Esophagus (tissue), 2 donors: ENCODE measurements around the gene LSG1. TPM values are rescaled to one million over a fixed set of nuclear protein-coding genes. Genes with fewer than 3 reads are reported as not detected.

Experiments
- H3K27ac ChIP-seq, 2 donors: one replicate each; pipeline ENCODE4 v1.5.1; 2013; ENCODE audit warnings: low read depth in 2 of 2, mild to moderate bottlenecking in 2 of 2, inconsistent platforms in 1 of 2, low read length in 1 of 2, moderate library complexity in 1 of 2
- H3K27me3 ChIP-seq, 2 donors: one replicate each; pipeline ENCODE4 v1.6.1; 2013; ENCODE audit warnings: low read length in 2 of 2, control low read depth in 1 of 2, mild to moderate bottlenecking in 1 of 2; ENCODE audit not compliant: insufficient read depth in 2 of 2, control insufficient read depth in 1 of 2
- H3K36me3 ChIP-seq, 2 donors: one replicate each; pipeline ENCODE4 v1.6.1; 2013; ENCODE audit warnings: low read length in 1 of 2; ENCODE audit not compliant: control insufficient read depth in 2 of 2, insufficient read depth in 2 of 2
- H3K4me1 ChIP-seq, 2 donors: one replicate each; pipeline ENCODE4 v1.6.1; 2013; ENCODE audit warnings: low read length in 1 of 2; ENCODE audit not compliant: control insufficient read depth in 2 of 2, insufficient read depth in 2 of 2
- H3K4me3 ChIP-seq, 2 donors: one replicate each; pipeline ENCODE4 v1.5.1; 2013; ENCODE audit warnings: low read length in 2 of 2, mild to moderate bottlenecking in 2 of 2, low read depth in 1 of 2, moderate library complexity in 1 of 2
- H3K9me3 ChIP-seq, 2 donors: one replicate each; pipeline ENCODE4 v1.6.1; 2013; ENCODE audit warnings: mild to moderate bottlenecking in 2 of 2, low read depth in 1 of 2, low read length in 1 of 2, moderate library complexity in 1 of 2; ENCODE audit not compliant: control insufficient read depth in 2 of 2, insufficient read depth in 1 of 2
- WGBS, 2 donors: extraction: QIAGEN DNeasy Blood & Tissue Kit; methylation state at CpG; one replicate each; pipeline ENCODE4 v1.1.7; 2013; 5-methylcytosine and 5-hydroxymethylcytosine counted together
- polyA plus RNA-seq, 2 donors: library from polyadenylated mRNA; stranded (reverse); fragments of 200-250 nt; gene quantifications; one replicate each; pipeline ENCODE4 v1.2.3, GENCODE V29; 2013
- donor health status: healthy with polysubstance abuse.
- donor health status: Bipolar disorder and iron deficiency.

LSG1 gene
- polyA plus RNA-seq = 10 to 100 TPM; 14.1 to 26.5 TPM

- WGBS, 2 donors = 0% methylated on average over 57 of the region's 57 CpGs
- Histone ChIP-seq H3K4me3 (peak within 1 kb of the TSS; percentile 84), H3K27ac (peak within 1 kb of the TSS; percentile 85 to 94), H3K4me1 (no peaks in the 10 kb centered on the region), H3K36me3 (peaks cover 0 to 6% of the 10 kb centered on the region in 2 donors), H3K27me3 (no peaks in the 10 kb centered on the region), H3K9me3 (no peaks in the 10 kb centered on the region)
These were observed at the start of gene LSG1 for GRCh38 chr3:194671900-194672808. LSG1 (minus strand) TSS chr3:194672191; CDS start chr3:194672162, 29 bp downstream.

GRCh38 chr3:194720048-194720447, 48.1 kb upstream of the LSG1 start:
- WGBS, 2 donors = 77 to 80% methylated on average over 6 of the region's 6 CpGs
- Histone ChIP-seq H3K27me3 (no peaks in the 10 kb centered on the region), H3K27ac (no peak overlapping the region)

GRCh38 chr3:194718079-194718478, 46.1 kb upstream of the LSG1 start:
- no peak overlapping the region for H3K27ac ChIP-seq
- H3K4me1 ChIP-seq = no peaks in the 10 kb centered on the region
- H3K36me3 ChIP-seq = no peaks in the 10 kb centered on the region
- H3K27me3 ChIP-seq = no peaks in the 10 kb centered on the region
- WGBS, 2 donors = 85 to 90% methylated on average over 2 of the region's 2 CpGs
- H3K9me3 ChIP-seq = no peaks in the 10 kb centered on the region
- no peak overlapping the region for H3K4me3 ChIP-seq

More at GRCh38 chr3:194720048-194720447, 48.1 kb upstream of the LSG1 start:
- Histone ChIP-seq H3K4me3 (no peak overlapping the region), H3K9me3 (no peaks in the 10 kb centered on the region), H3K4me1 (no peaks in the 10 kb centered on the region), H3K36me3 (no peaks in the 10 kb centered on the region)

GRCh38 chr3:194715022-194715800, 43.2 kb upstream of the LSG1 start:
- Histone ChIP-seq H3K36me3 (no peaks in the 10 kb centered on the region), H3K4me3 (no peak overlapping the region), H3K9me3 (no peaks in the 10 kb centered on the region), H3K27ac (no peak overlapping the region), H3K27me3 (no peaks in the 10 kb centered on the region), H3K4me1 (peaks cover 0 to 2% of the 10 kb centered on the region in 2 donors)
- 60 to 70% methylated on average over 8 of the region's 8 CpGs for WGBS, 2 donors

- no peak overlapping the region for H3K4me3 ChIP-seq
- H3K27me3 ChIP-seq = no peaks in the 10 kb centered on the region
- no peaks in the 10 kb centered on the region for H3K36me3 ChIP-seq
- no peaks in the 10 kb centered on the region for H3K9me3 ChIP-seq
- WGBS, 2 donors = 74 to 78% methylated on average over 6 of the region's 6 CpGs
- no peak overlapping the region for H3K27ac ChIP-seq
- peaks cover 0 to 2% of the 10 kb centered on the region in 2 donors for H3K4me1 ChIP-seq
These were observed 42.6 kb upstream of the LSG1 start for GRCh38 chr3:194714564-194714963.

- Histone ChIP-seq H3K27ac (no peak overlapping the region), H3K9me3 (no peaks in the 10 kb centered on the region), H3K4me3 (no peak overlapping the region), H3K4me1 (peaks cover 0 to 2% of the 10 kb centered on the region in 2 donors), H3K27me3 (no peaks in the 10 kb centered on the region), H3K36me3 (no peaks in the 10 kb centered on the region)
- 73 to 86% methylated on average over 5 of the region's 5 CpGs for WGBS, 2 donors
These were observed 42.1 kb upstream of the LSG1 start for GRCh38 chr3:194714137-194714455.

GRCh38 chr3:194713299-194714136, 41.5 kb upstream of the LSG1 start:
- WGBS, 2 donors = 83 to 88% methylated on average over 9 of the region's 9 CpGs

GRCh38 chr3:194711913-194712312, 39.9 kb upstream of the LSG1 start:
- 30 to 48% methylated on average over 6 of the region's 6 CpGs for WGBS, 2 donors
- Histone ChIP-seq H3K9me3 (no peaks in the 10 kb centered on the region), H3K4me3 (no peak overlapping the region), H3K4me1 (peaks cover 0 to 2% of the 10 kb centered on the region in 2 donors), H3K36me3 (no peaks in the 10 kb centered on the region), H3K27me3 (no peaks in the 10 kb centered on the region), H3K27ac (no peak overlapping the region)

More at GRCh38 chr3:194713299-194714136, 41.5 kb upstream of the LSG1 start:
- Histone ChIP-seq H3K36me3 (no peaks in the 10 kb centered on the region), H3K27me3 (no peaks in the 10 kb centered on the region), H3K4me3 (no peak overlapping the region), H3K9me3 (no peaks in the 10 kb centered on the region), H3K4me1 (peaks cover 0 to 2% of the 10 kb centered on the region in 2 donors), H3K27ac (no peak overlapping the region)

- 88 to 89% methylated on average over 3 of the region's 3 CpGs for WGBS, 2 donors
- Histone ChIP-seq H3K4me1 (peaks cover 0 to 2% of the 10 kb centered on the region in 2 donors), H3K9me3 (no peaks in the 10 kb centered on the region), H3K36me3 (no peaks in the 10 kb centered on the region), H3K4me3 (no peak overlapping the region), H3K27me3 (no peaks in the 10 kb centered on the region), H3K27ac (no peak overlapping the region)
These were observed 39.3 kb upstream of the LSG1 start for GRCh38 chr3:194711286-194711685.
